ENCODE results near the gene GJA5. TPM values are rescaled to one million over a fixed set of nuclear protein-coding genes. Genes with fewer than 3 reads are reported as not detected.
A peak's percentile ranks its signal among the peaks of the same experiment; 100 is the strongest.

GJA5 gene
- total RNA-seq, 1 experiment from 2014 or later, result 0.39 TPM

DNA sequence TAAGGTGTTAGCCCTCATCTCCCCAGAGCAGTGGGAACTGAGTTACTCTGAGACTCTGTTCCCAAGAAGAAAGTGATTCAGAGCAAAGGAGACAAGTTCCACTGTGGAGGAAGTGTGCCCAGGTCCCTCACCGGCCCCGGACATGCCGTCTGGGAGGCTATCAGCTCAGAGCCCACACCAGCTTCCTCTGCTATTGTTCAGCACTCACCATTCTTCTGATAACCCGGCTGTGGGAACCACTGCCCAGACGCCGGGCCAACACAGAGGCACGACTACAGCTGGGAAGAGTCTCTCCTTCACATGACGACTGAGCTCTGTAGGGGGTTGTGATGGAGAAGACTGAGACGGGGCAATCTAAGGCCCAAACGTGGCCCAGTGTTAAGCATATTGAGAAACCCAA lies 34.2 kb upstream of the GJA5 start:
- no peak overlapping the region for H2AFZ ChIP-seq (ENCODE audit: low read length)
- H3K79me1 ChIP-seq (ENCODE audit: insufficient read depth, low read depth, low read length, poor library complexity, severe bottlenecking), result no peaks in the 10 kb centered on the region
- no peaks in the 10 kb centered on the region for H3K4me1 ChIP-seq (ENCODE audit: insufficient read depth, low read length)
- no peak for DNase-seq
- no peaks in the 10 kb centered on the region for H3K27me3 ChIP-seq (ENCODE audit: insufficient read depth, low read length)
- no peak overlapping the region for H4K91ac ChIP-seq (ENCODE audit: insufficient read length, low read depth, low read length)
- H3K9ac ChIP-seq (ENCODE audit: extremely low read depth, insufficient read length, low read length), result no peak overlapping the region
- Mint-ChIP-seq H3K9me3 (no peaks in the 10 kb centered on the region), H3K36me3 (ENCODE audit: insufficient read depth in 1 of 3, low read depth in 3 of 3) (no peaks in the 10 kb centered on the region), H3K27me3 (ENCODE audit: low read depth) (peaks cover 2% of the 10 kb centered on the region), H3K4me1 (no peaks in the 10 kb centered on the region), H3K4me3 (no peak overlapping the region), H3K27ac (no peak overlapping the region; a peak in 1 of 7 replicates)
- no peak overlapping the region for H3K56ac ChIP-seq (ENCODE audit: insufficient read length, low read depth, low read length)
- H2BK15ac ChIP-seq (ENCODE audit: low read depth, low read length), result 0 out of 2 replicates have a peak overlapping the region, but pooled peaks have one; percentile 42
- H3K4me2 ChIP-seq (ENCODE audit: insufficient read depth, insufficient read length, low read length), result no peak overlapping the region
- no peak for TF ChIP-seq CTCF (conservative IDR thresholded peaks at IDR 0.05)
- no peaks in the 10 kb centered on the region for H4K20me1 ChIP-seq (ENCODE audit: control insufficient read depth, insufficient read depth, insufficient read length)
- H2BK12ac ChIP-seq (ENCODE audit: insufficient read length, low read depth, low read length), result no peak overlapping the region
- no peak overlapping the region for H3K23ac ChIP-seq (ENCODE audit: insufficient read length, low read depth, low read length)
- no CpG with 5 or more reads among the region's 10 CpGs for WGBS (ENCODE audit: extremely low coverage, insufficient read length, low lambda C conversion rate)
- H3K23me2 ChIP-seq (ENCODE audit: insufficient read length, low read depth, low read length, poor library complexity, severe bottlenecking), result no peaks in the 10 kb centered on the region
- no peak overlapping the region for H2AK5ac ChIP-seq (ENCODE audit: insufficient read length, low read length)
- H3K4ac ChIP-seq (ENCODE audit: low read depth, low read length), result no peak overlapping the region
- no peak overlapping the region for H2BK5ac ChIP-seq (ENCODE audit: insufficient read length, low read length)
- H4K5ac ChIP-seq (ENCODE audit: insufficient read length, low read depth, low read length), result no peak overlapping the region
- no peak overlapping the region for H4K8ac ChIP-seq (replicated peaks; ENCODE audit: insufficient read length, low read depth, low read length)
- no peak overlapping the region for H3T11ph ChIP-seq (ENCODE audit: low read length)
- no peak overlapping the region for H3K18ac ChIP-seq (ENCODE audit: insufficient read length, low read depth, low read length)
- H2BK120ac ChIP-seq (ENCODE audit: low read depth, low read length, poor library complexity, severe bottlenecking), result no peak overlapping the region
- H3K27ac ChIP-seq (ENCODE audit: insufficient read length, low read depth, low read length), result no peak overlapping the region
- no peaks in the 10 kb centered on the region for H3K9me3 ChIP-seq (ENCODE audit: control insufficient read depth, low read depth, low read length)
- H3K79me2 ChIP-seq (ENCODE audit: insufficient read depth, low read length), result no peaks in the 10 kb centered on the region
- H3K14ac ChIP-seq (ENCODE audit: insufficient read depth, low read length), result no peak overlapping the region
- no peak overlapping the region for H2BK20ac ChIP-seq (ENCODE audit: low read depth, low read length, poor library complexity, severe bottlenecking)
